ENCODE data around the gene COG4. TPM values are rescaled to one million over a fixed set of nuclear protein-coding genes. Genes with fewer than 3 reads are reported as not detected.

The COG4 gene
- total RNA-seq, 6 experiments from 2014 or later = 70.2 to 91.7 (median 80.2) TPM

DNA sequence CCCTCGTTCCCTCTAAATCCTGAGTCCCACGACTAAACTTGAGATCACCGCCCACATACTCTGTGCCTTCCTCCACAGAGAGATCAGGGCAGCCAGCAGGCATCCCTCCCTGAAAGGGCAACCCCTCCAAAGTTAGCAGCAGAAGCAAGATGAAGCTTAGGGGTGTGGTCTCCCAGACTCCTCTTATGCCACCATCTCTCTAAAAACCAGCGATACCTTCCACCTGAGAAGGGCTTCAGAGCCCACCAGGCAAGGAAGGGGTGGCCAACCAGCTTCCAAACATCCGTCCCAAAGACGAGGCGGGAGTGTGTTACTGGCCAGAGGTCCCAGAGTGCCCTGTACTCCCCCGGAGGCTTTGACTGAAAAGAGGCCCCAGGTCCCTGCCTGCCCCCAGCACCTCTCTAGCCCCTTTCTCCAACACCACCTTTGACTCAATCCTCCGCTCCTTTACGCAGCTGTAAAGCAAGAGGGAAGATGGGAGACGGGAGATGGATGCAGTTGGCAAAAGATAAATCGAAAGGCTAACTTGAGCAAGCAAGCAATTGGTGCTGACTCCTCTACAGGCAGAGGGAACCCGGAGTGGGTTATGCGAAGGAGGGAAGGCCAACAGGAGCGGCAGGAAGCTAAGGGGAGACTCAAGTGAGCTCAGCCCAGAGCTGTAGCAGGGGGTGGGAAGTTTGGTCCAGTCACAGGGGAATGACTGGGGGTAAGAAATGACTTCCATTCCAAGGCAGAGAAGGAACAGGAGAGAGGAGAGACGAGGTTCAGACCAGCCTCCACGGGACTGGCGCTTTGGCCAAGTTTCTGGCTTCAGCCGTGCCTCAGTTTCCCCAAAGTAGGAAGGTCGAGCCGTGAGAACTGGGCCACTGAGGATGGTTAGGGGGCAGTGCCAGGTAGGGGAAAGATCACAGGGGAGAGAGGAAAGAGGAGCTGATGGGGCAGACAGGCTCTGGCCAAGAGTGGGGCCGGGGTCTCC, 85.5 kb downstream of the COG4 start:
- no peaks in the 10 kb centered on the region for H3K9me3 Mint-ChIP-seq
- H3K36me3 Mint-ChIP-seq (ENCODE audit: low read depth) = peaks cover 14% of the 10 kb centered on the region
- peak overlapping the region; percentile 84 for H3K27ac Mint-ChIP-seq
- peak overlapping the region; percentile 93 for H3K4me3 Mint-ChIP-seq
- DNase-seq = peak; percentile 62
- TF ChIP-seq CTCF (IDR thresholded peaks at IDR 0.05) = no peak
- peaks cover 50% of the 10 kb centered on the region for H3K4me1 Mint-ChIP-seq (ENCODE audit: low read depth)
- no peaks in the 10 kb centered on the region; the same call in none of the 2 replicates for H3K27me3 Mint-ChIP-seq (ENCODE audit: insufficient read depth)

DNA sequence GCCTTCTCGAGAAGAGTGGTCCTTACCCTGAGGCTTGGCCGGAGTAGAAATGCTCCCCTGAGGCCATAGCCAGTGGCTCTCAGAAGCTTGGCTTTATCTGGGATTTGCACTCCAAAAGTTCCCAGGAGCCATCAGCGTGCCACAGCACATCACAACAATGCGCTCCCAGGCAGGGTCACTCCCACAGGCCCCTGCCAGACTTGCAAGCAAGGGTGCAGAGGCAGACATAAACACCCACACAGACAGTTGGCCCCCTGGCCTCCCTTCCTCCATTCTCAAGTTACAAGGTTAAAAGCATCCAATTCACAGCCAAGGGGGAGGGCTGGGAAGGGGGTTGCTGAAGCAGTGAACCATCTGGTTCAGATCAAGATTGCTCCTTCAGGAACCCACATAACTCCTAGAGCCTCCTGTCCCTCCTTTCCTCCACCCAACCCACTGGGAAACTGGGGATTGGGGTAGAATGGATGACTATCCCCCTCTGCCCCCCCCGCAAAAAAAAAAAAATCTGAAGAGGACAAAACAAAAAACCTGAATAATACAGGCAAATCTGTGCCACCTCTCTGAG, 86.3 kb downstream of the COG4 start:
- peaks cover 58% of the 10 kb centered on the region for H3K4me1 Mint-ChIP-seq (ENCODE audit: low read depth)
- no peak for TF ChIP-seq CTCF (IDR thresholded peaks at IDR 0.05)

DNA sequence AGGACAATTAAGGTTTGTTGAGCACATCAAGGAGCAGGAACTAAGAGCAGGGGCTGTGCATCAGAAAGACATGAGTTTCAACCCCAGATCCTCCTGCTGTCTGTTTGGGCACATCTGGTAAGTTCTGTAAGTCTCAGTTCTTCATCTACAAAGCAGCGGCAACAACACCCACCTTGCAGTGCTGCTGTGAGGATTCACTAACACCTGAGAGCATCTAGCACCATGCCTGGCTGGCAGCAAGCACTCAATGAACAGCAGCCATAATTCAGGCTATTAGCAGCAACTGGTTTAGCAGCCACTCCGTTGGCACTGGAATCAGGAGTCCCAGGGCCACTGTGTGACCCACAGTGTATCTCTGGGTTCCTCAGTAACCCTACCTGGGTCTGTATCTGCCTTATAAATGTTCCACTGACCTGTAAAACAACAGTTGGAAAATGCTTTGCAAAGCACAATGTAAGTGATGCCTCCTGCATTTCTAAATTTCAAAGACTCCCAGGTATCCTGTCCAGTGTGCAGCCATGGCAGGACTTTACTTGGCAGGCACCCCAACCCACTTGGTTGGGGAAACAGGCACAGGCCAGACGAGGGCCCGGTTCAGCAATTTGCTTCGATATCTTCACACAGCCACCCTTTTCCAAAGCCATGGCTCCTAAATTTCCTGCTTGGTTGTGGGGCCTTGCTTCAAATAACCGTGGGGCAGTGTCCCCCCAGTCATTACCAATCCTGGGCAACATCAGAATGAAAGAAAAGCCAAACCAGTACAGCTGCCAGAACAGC, 88.7 kb downstream of the COG4 start:
- TF ChIP-seq CTCF (IDR thresholded peaks at IDR 0.05) = no peak
- Mint-ChIP-seq H3K27ac (no peak overlapping the region; the same call in 1 of the 2 replicates), H3K4me3 (no peak overlapping the region), H3K36me3 (ENCODE audit: low read depth) (peaks cover 14% of the 10 kb centered on the region), H3K4me1 (ENCODE audit: low read depth) (peaks cover 70% of the 10 kb centered on the region), H3K9me3 (no peaks in the 10 kb centered on the region), H3K27me3 (ENCODE audit: insufficient read depth) (no peaks in the 10 kb centered on the region; the same call in 1 of the 2 replicates)
- no peak for DNase-seq

More for the DNA sequence above, 86.3 kb downstream of the COG4 start:
- Mint-ChIP-seq H3K27ac (peak overlapping the region; percentile 84), H3K4me3 (peak overlapping the region; percentile 93), H3K36me3 (ENCODE audit: low read depth) (peaks cover 14% of the 10 kb centered on the region), H3K27me3 (ENCODE audit: insufficient read depth) (no peaks in the 10 kb centered on the region; the same call in none of the 2 replicates), H3K9me3 (no peaks in the 10 kb centered on the region)
- DNase-seq = peak; percentile 72

DNA sequence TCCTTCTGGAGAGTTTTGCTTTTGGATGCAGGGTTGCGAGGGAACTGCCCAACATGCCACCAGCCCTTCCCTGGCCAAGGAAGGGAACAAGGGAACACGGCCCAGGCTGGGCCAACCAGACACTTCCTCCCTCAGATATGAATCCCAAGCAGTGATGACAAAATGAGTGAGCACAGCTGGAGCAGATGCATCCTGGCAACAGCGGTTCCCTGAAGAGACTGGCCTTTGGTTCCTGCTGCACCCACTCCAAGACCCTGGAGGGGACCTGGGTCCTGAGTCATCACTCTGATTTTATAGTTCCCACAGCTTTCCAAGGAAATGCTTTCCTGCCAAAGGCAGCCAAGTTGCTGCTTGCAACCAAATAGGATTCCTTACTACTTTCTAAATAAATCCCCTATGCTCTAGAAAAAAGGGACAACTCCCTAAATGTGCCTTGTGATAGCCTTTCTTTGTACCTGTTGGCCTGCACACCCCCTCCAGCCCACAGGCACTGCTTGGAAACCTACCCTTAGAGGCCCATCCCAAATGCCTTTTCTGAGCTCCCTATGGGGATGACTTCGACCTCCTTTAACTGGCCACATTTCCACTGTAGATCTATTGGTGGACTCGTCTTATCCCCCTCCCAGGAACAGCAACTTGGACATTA, 89.8 kb downstream of the COG4 start:
- peak; percentile 69 for DNase-seq
- Mint-ChIP-seq H3K4me3 (peak overlapping the region; percentile 72), H3K27me3 (ENCODE audit: insufficient read depth) (no peaks in the 10 kb centered on the region; the same call in 1 of the 2 replicates), H3K27ac (peak overlapping the region; percentile 82), H3K4me1 (ENCODE audit: low read depth) (peaks cover 76% of the 10 kb centered on the region), H3K9me3 (no peaks in the 10 kb centered on the region), H3K36me3 (ENCODE audit: low read depth) (peaks cover 14% of the 10 kb centered on the region)
- TF ChIP-seq CTCF (IDR thresholded peaks at IDR 0.05) = no peak
